ENCODE data around the gene CDH13. TPM values are rescaled to one million over a fixed set of nuclear protein-coding genes. Genes with fewer than 3 reads are reported as not detected.

The CDH13 gene
- total RNA-seq, 2 donors from 2014 or later, result 2.9 TPM; not detected in 1

DNA sequence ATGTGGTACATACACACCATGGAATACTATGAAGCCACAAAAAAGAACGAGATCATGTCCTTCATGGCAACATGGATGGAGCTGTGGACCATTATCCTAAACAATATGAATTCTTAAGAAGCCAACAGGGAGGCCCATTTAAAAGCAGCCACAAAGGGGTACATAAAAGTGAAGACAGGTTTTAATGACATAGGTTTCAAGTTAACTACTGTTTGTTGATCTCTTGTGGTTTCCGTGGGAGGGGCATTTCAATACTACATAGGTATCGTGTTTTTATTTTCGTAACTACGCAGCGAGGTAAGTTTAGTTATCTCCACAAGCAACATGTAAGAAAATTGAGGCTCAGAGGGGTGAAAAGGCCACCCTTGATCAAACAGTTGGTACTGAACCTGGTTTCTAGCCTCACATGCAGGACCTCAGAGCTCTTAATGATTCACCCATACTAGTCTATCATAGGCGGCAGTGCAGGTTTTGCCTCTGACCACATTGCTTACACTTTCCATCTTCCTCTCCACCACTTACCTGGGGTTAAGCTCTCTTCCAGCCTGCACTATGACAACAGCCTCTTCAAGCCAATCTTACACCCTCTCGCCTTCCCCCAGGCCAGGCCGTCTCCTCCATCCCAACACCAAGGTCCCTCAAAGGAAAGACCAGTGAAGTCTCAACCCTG is 646.9 kb downstream of the CDH13 start:
- no peak for ATAC-seq

DNA sequence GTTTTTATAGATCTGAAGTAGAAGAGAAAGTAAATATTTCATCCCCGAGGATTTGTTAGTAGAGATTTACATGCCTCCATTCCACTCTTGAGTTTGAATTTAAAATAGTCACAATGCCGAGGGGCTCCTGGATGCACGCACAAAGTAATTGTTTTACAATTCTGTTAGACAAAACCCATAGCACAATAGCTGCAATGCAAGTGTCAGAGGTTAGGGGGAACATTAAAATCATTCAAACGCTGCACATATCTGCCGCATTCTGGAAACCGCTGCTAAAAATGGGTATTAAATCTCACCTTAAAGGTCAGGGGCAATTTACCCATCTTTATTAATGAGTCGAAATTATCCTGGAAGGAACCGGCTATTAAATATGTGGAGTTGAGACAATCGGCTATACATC is 652.5 kb downstream of the CDH13 start:
- TF ChIP-seq, protein P1, sequence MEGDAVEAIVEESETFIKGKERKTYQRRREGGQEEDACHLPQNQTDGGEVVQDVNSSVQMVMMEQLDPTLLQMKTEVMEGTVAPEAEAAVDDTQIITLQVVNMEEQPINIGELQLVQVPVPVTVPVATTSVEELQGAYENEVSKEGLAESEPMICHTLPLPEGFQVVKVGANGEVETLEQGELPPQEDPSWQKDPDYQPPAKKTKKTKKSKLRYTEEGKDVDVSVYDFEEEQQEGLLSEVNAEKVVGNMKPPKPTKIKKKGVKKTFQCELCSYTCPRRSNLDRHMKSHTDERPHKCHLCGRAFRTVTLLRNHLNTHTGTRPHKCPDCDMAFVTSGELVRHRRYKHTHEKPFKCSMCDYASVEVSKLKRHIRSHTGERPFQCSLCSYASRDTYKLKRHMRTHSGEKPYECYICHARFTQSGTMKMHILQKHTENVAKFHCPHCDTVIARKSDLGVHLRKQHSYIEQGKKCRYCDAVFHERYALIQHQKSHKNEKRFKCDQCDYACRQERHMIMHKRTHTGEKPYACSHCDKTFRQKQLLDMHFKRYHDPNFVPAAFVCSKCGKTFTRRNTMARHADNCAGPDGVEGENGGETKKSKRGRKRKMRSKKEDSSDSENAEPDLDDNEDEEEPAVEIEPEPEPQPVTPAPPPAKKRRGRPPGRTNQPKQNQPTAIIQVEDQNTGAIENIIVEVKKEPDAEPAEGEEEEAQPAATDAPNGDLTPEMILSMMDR (IDR thresholded peaks at IDR 0.05), result no peak
- no peak for TF ChIP-seq POLR2A (IDR thresholded peaks at IDR 0.05)
- H3K4me1 ChIP-seq, result no peaks in the 10 kb centered on the region
- H3K9me3 ChIP-seq, result no peaks in the 10 kb centered on the region
- no peak overlapping the region for H3K4me3 ChIP-seq
- ATAC-seq (no peak), DNase-seq (no peak)
- peaks cover 0 to 4% of the 10 kb centered on the region in 2 donors for H3K27me3 ChIP-seq
- H3K27ac ChIP-seq, result no peak overlapping the region
- H3K36me3 ChIP-seq (replicated peaks in 1 of 2; ENCODE audit: insufficient read depth in 1 of 2, low read depth in 2 of 2), result no peaks in the 10 kb centered on the region
- WGBS, 2 donors, result 68 to 70% methylated on average over 9 of the region's 9 CpGs
- intact Hi-C loops (cut with DNase I), result no loop called here

More for the DNA sequence above, 646.9 kb downstream of the CDH13 start:
- intact Hi-C loops (cut with DNase I), result no loop called here
- no peak overlapping the region for H3K4me3 ChIP-seq
- no peaks in the 10 kb centered on the region for H3K4me1 ChIP-seq
- 77 to 87% methylated on average over 9 of the region's 9 CpGs for WGBS, 2 donors
- no peak overlapping the region for H3K27ac ChIP-seq
- no peaks in the 10 kb centered on the region for H3K9me3 ChIP-seq
- DNase-seq, result no peak
- H3K27me3 ChIP-seq, result peaks cover 0 to 4% of the 10 kb centered on the region in 2 donors
- no peaks in the 10 kb centered on the region for H3K36me3 ChIP-seq (replicated peaks in 1 of 2; ENCODE audit: insufficient read depth in 1 of 2, low read depth in 2 of 2)
- TF ChIP-seq POLR2A (IDR thresholded peaks at IDR 0.05), result no peak
- TF ChIP-seq, protein P1 (IDR thresholded peaks at IDR 0.05), result no peak

DNA sequence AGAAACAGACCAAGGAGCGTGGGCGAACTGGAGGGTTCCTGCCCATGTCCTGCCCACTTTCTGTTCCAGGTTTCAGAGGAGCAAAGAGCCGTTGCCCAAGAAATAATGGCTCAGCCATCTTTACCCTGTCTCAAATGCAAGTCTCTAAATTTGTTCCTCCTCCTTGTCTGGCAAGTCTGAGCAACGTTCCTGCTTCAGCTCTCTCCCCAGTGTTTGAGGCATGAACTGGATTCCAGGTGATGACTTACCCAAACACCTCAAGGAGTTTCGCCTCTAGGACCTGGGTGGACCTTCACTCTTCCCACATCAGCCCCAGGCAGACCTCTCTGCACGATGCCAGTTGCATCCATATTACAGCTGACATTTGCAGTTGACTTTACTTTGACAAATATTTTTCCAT is 659.2 kb downstream of the CDH13 start:
- Histone ChIP-seq H3K4me3 (no peak overlapping the region), H3K27ac (no peak overlapping the region), H3K9me3 (no peaks in the 10 kb centered on the region), H3K36me3 (replicated peaks in 1 of 2; ENCODE audit: insufficient read depth in 1 of 2, low read depth in 2 of 2) (no peaks in the 10 kb centered on the region), H3K27me3 (no peaks in the 10 kb centered on the region), H3K4me1 (no peaks in the 10 kb centered on the region)
- 52 to 61% methylated on average over 6 of the region's 6 CpGs for WGBS, 2 donors
- intact Hi-C loops (cut with DNase I), result no loop called here
- DNase-seq (no peak), ATAC-seq (no peak)
- TF ChIP-seq, protein P1 (IDR thresholded peaks at IDR 0.05), result no peak
- no peak for TF ChIP-seq POLR2A (IDR thresholded peaks at IDR 0.05)

DNA sequence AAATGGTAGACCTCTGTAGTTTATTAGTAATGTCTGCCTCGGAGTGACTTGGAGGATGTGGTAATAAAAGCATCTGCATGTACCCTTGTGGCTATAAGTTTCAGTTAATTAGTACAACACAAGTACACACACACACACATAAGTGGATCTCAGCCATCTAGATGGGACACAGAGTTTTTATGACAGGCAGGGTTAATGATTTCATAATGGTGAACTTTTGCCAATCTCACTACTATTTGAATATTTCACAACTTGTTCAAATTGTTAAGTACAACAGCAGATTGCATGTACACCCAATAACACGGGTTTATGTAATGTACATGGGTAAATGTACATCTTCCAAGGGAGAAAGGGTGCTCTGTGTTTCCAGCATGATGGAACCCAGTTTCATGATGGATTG is 669.7 kb downstream of the CDH13 start:
- H3K4me1 ChIP-seq, result no peaks in the 10 kb centered on the region
- no peak overlapping the region for H3K4me3 ChIP-seq
- H3K27ac ChIP-seq, result no peak overlapping the region
- H3K9me3 ChIP-seq, result no peaks in the 10 kb centered on the region
- intact Hi-C loops (cut with DNase I), result no loop called here
- no peaks in the 10 kb centered on the region for H3K27me3 ChIP-seq
- WGBS, 2 donors, result 52% methylated on average over 2 of the region's 2 CpGs
- no peaks in the 10 kb centered on the region for H3K36me3 ChIP-seq (replicated peaks in 1 of 2; ENCODE audit: insufficient read depth in 1 of 2, low read depth in 2 of 2)
- DNase-seq (no peak), ATAC-seq (no peak)
- TF ChIP-seq POLR2A (IDR thresholded peaks at IDR 0.05), result no peak
- TF ChIP-seq, protein P1 (IDR thresholded peaks at IDR 0.05), result no peak

DNA sequence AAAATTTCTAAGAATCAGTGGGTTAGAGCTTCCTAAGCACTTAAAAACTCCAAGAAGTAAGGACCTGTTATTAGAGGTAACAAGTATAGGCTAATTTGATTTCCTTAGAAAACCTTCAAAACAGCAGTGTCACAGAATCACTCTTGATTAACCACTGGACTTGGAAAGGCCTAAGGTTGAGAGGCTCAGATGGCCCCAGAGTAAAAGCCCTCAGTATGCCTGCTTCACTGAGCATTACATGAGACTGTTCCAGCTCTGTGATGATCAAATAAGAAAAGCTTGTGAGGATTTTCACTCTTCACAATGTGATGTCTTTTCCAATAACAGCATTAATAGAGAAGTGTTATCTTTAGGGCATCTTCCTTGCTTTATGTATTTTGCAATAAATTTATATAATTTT is 671.8 kb downstream of the CDH13 start:
- Histone ChIP-seq H3K27me3 (no peaks in the 10 kb centered on the region), H3K36me3 (replicated peaks in 1 of 2; ENCODE audit: insufficient read depth in 1 of 2, low read depth in 2 of 2) (no peaks in the 10 kb centered on the region), H3K9me3 (no peaks in the 10 kb centered on the region), H3K4me1 (no peaks in the 10 kb centered on the region), H3K27ac (no peak overlapping the region), H3K4me3 (no peak overlapping the region)
- no peak for ATAC-seq
- intact Hi-C loops (cut with DNase I), result no loop called here
- no peak for DNase-seq
- TF ChIP-seq POLR2A (IDR thresholded peaks at IDR 0.05), result no peak
- TF ChIP-seq, protein P1 (IDR thresholded peaks at IDR 0.05), result no peak

Data from body of pancreas (tissue), 4 donors.